Measurements from ENCODE around the gene ADISSP.

The ADISSP gene

DNA sequence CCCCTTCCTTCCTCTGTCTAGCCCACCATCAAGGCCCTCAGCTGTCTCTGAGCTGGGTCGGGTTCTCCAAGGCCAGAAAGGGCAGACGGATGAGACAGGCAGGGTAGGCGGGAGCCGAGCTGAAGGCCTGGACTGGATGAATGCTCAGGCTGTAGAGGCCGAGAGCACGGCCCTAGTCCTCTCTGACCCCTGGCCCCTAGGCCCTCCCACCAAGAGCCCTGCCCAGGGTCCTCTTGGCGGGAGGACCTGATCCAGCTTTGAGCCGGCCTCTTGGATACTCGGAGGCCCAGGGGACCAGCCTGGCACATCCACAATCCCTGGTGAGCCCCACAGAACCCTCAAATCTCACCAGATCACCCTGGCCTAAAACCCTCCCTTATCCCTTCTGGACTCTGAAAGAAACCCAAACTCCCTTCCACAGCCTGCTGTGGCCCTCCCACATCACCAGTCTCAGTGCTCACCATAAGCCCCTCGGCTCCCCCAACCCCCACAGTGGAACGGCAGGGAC, 8.2 kb downstream of the ADISSP start:
- CTCF ChIA-PET: interaction anchor here (0.6 to 10.8 kb wide), 3 partner anchors 8 to 43 kb away, joined by 3 to 133 read pairs (median 10); no protein-coding TSS in a partner anchor
- POLR2A ChIA-PET: interaction anchor here (1.3 kb wide), 1 partner anchor 8 kb away, joined by 6 read pairs; the partner anchor contains the start of gene ADISSP
- TF ChIP-seq KLF1 (tag by site-specific recombination; IDR thresholded peaks at IDR 0.05) (no peak), SP3 (tag by site-specific recombination; IDR thresholded peaks at IDR 0.05) (no peak), WT1 (tag by site-specific recombination; IDR thresholded peaks at IDR 0.05) (no peak), ZNF701 (tag by site-specific recombination; IDR thresholded peaks at IDR 0.05) (no peak), ZNF335 (tag by site-specific recombination; conservative IDR thresholded peaks at IDR 0.05) (no peak), ZNF24 (tag by site-specific recombination; IDR thresholded peaks at IDR 0.05) (no peak), ZNF629 (tag by site-specific recombination; IDR thresholded peaks at IDR 0.05) (no peak), ZNF530 (tag by site-specific recombination; IDR thresholded peaks at IDR 0.05; ENCODE audit: low read depth) (no peak), ZNF132 (tag by site-specific recombination; IDR thresholded peaks at IDR 0.05; ENCODE audit: borderline replicate concordance) (no peak), ZNF837 (tag by site-specific recombination; IDR thresholded peaks at IDR 0.05) (no peak)
- TF ChIP-seq, protein P1, sequence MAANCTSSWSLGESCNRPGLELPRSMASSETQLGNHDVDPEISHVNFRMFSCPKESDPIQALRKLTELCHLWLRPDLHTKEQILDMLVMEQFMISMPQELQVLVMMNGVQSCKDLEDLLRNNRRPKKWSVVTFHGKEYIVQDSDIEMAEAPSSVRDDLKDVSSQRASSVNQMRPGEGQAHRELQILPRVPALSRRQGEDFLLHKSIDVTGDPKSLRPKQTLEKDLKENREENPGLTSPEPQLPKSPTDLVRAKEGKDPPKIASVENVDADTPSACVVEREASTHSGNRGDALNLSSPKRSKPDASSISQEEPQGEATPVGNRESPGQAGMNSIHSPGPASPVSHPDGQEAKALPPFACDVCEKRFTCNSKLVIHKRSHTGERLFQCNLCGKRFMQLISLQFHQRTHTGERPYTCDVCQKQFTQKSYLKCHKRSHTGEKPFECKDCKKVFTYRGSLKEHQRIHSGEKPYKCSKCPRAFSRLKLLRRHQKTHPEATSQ (tag by site-specific recombination; IDR thresholded peaks at IDR 0.05): no peak
- TF ChIP-seq, protein P2, sequence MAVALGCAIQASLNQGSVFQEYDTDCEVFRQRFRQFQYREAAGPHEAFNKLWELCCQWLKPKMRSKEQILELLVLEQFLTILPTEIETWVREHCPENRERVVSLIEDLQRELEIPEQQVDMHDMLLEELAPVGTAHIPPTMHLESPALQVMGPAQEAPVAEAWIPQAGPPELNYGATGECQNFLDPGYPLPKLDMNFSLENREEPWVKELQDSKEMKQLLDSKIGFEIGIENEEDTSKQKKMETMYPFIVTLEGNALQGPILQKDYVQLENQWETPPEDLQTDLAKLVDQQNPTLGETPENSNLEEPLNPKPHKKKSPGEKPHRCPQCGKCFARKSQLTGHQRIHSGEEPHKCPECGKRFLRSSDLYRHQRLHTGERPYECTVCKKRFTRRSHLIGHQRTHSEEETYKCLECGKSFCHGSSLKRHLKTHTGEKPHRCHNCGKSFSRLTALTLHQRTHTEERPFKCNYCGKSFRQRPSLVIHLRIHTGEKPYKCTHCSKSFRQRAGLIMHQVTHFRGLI (tag by site-specific recombination; IDR thresholded peaks at IDR 0.05): no peak
- TF ChIP-seq, protein P3, sequence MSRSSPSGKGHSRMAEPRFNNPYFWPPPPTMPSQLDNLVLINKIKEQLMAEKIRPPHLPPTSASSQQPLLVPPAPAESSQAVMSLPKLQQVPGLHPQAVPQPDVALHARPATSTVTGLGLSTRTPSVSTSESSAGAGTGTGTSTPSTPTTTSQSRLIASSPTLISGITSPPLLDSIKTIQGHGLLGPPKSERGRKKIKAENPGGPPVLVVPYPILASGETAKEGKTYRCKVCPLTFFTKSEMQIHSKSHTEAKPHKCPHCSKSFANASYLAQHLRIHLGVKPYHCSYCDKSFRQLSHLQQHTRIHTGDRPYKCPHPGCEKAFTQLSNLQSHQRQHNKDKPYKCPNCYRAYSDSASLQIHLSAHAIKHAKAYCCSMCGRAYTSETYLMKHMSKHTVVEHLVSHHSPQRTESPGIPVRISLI (tag by site-specific recombination; IDR thresholded peaks at IDR 0.05): no peak
- TF ChIP-seq, protein P4, sequence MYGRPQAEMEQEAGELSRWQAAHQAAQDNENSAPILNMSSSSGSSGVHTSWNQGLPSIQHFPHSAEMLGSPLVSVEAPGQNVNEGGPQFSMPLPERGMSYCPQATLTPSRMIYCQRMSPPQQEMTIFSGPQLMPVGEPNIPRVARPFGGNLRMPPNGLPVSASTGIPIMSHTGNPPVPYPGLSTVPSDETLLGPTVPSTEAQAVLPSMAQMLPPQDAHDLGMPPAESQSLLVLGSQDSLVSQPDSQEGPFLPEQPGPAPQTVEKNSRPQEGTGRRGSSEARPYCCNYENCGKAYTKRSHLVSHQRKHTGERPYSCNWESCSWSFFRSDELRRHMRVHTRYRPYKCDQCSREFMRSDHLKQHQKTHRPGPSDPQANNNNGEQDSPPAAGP (tag by site-specific recombination; IDR thresholded peaks at IDR 0.05): no peak
- TF ChIP-seq, protein P5, sequence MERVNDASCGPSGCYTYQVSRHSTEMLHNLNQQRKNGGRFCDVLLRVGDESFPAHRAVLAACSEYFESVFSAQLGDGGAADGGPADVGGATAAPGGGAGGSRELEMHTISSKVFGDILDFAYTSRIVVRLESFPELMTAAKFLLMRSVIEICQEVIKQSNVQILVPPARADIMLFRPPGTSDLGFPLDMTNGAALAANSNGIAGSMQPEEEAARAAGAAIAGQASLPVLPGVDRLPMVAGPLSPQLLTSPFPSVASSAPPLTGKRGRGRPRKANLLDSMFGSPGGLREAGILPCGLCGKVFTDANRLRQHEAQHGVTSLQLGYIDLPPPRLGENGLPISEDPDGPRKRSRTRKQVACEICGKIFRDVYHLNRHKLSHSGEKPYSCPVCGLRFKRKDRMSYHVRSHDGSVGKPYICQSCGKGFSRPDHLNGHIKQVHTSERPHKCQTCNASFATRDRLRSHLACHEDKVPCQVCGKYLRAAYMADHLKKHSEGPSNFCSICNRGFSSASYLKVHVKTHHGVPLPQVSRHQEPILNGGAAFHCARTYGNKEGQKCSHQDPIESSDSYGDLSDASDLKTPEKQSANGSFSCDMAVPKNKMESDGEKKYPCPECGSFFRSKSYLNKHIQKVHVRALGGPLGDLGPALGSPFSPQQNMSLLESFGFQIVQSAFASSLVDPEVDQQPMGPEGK (tag by site-specific recombination; IDR thresholded peaks at IDR 0.05): no peak
- H3K27ac ChIP-seq (ENCODE audit: extremely low read depth, low read depth, low read length): no peak overlapping the region
- H3K36me3 ChIP-seq (ENCODE audit: control insufficient read depth in 2 of 2, insufficient read depth in 1 of 2, low read length in 2 of 2): peaks cover 0 to 58% of the 10 kb centered on the region in 2 experiments; a peak in 2 of 3 replicates
- H3K4me1 ChIP-seq (ENCODE audit: control insufficient read depth, insufficient read depth, low read length): no peaks in the 10 kb centered on the region
- H3K9me3 ChIP-seq (ENCODE audit: control insufficient read depth, insufficient read depth, low read depth, low read length): no peaks in the 10 kb centered on the region
- no peak overlapping the region for H3K4me3 ChIP-seq (ENCODE audit: low read depth, low read length)

DNA sequence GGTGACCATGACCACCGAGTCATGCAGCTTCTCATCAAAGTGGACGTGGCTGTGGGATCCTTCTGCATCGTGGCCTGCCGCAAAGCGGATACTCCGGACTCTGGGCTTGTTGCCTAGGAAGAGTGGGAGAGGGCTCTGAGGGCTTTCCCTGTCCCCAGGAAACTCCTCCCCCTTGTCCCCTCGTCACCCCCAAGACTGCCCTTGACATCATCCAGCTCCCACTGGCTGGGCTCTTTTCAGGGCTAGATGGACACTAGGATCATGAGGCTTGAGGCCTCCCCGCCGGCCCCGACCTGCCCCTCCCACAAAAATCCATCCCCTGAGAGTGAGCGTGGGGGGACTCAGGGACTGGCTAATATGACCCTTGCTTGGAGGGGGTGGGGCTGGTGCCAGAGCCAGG, 9.0 kb downstream of the ADISSP start:
- peaks cover 0 to 61% of the 10 kb centered on the region in 2 experiments; a peak in 2 of 3 replicates for H3K36me3 ChIP-seq (ENCODE audit: control insufficient read depth in 2 of 2, insufficient read depth in 1 of 2, low read length in 2 of 2)
- H3K9me3 ChIP-seq (ENCODE audit: control insufficient read depth, insufficient read depth, low read depth, low read length): no peaks in the 10 kb centered on the region
- no peaks in the 10 kb centered on the region for H3K4me1 ChIP-seq (ENCODE audit: control insufficient read depth, insufficient read depth, low read length)
- CTCF ChIA-PET: interaction anchor here (0.8 to 2.9 kb wide), 3 partner anchors 8 to 10 kb away, joined by 3 to 12 read pairs (median 10); partner anchors contain the start of gene ADISSP
- no peak overlapping the region for H3K4me3 ChIP-seq (ENCODE audit: low read depth, low read length)
- no peak overlapping the region for H3K27ac ChIP-seq (ENCODE audit: extremely low read depth, low read depth, low read length)
- POLR2A ChIA-PET: interaction anchor here (1.3 kb wide), 1 partner anchor 9 kb away, joined by 6 read pairs; the partner anchor contains the start of gene ADISSP
- TF ChIP-seq ZNF785 (tag by site-specific recombination; IDR thresholded peaks at IDR 0.05) (no peak), ZNF670 (tag by site-specific recombination; IDR thresholded peaks at IDR 0.05; ENCODE audit: low read depth) (no peak), ZNF292 (tag by site-specific recombination; IDR thresholded peaks at IDR 0.05; ENCODE audit: borderline replicate concordance, low read depth) (no peak), ZNF549 (tag by site-specific recombination; IDR thresholded peaks at IDR 0.05) (no peak)
- TF ChIP-seq, protein P6, sequence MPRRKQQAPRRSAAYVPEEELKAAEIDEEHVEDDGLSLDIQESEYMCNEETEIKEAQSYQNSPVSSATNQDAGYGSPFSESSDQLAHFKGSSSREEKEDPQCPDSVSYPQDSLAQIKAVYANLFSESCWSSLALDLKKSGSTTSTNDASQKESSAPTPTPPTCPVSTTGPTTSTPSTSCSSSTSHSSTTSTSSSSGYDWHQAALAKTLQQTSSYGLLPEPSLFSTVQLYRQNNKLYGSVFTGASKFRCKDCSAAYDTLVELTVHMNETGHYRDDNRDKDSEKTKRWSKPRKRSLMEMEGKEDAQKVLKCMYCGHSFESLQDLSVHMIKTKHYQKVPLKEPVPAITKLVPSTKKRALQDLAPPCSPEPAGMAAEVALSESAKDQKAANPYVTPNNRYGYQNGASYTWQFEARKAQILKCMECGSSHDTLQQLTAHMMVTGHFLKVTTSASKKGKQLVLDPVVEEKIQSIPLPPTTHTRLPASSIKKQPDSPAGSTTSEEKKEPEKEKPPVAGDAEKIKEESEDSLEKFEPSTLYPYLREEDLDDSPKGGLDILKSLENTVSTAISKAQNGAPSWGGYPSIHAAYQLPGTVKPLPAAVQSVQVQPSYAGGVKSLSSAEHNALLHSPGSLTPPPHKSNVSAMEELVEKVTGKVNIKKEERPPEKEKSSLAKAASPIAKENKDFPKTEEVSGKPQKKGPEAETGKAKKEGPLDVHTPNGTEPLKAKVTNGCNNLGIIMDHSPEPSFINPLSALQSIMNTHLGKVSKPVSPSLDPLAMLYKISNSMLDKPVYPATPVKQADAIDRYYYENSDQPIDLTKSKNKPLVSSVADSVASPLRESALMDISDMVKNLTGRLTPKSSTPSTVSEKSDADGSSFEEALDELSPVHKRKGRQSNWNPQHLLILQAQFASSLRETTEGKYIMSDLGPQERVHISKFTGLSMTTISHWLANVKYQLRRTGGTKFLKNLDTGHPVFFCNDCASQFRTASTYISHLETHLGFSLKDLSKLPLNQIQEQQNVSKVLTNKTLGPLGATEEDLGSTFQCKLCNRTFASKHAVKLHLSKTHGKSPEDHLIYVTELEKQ (tag by site-specific recombination; IDR thresholded peaks at IDR 0.05; ENCODE audit: borderline replicate concordance): no peak
- TF ChIP-seq, protein P7, sequence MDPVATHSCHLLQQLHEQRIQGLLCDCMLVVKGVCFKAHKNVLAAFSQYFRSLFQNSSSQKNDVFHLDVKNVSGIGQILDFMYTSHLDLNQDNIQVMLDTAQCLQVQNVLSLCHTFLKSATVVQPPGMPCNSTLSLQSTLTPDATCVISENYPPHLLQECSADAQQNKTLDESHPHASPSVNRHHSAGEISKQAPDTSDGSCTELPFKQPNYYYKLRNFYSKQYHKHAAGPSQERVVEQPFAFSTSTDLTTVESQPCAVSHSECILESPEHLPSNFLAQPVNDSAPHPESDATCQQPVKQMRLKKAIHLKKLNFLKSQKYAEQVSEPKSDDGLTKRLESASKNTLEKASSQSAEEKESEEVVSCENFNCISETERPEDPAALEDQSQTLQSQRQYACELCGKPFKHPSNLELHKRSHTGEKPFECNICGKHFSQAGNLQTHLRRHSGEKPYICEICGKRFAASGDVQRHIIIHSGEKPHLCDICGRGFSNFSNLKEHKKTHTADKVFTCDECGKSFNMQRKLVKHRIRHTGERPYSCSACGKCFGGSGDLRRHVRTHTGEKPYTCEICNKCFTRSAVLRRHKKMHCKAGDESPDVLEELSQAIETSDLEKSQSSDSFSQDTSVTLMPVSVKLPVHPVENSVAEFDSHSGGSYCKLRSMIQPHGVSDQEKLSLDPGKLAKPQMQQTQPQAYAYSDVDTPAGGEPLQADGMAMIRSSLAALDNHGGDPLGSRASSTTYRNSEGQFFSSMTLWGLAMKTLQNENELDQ (tag by site-specific recombination; IDR thresholded peaks at IDR 0.05; ENCODE audit: low read depth): no peak
